Gastrocnemius medialis (tissue), 4 donors: ENCODE data around the gene IL3RA. TPM values are rescaled to one million over a fixed set of nuclear protein-coding genes. Genes with fewer than 3 reads are reported as not detected.
"Not testable (repeated sequence)": the region's sequence is repeated elsewhere in the genome, so short reads cannot be mapped to it uniquely, and the experiment has no call there.

Source experiments
- ATAC-seq, 2 donors: fragments of 150-250 bp; one replicate each; pipeline ENCODE4 v1.9.1; 2016
- DNase-seq, 2 donors: peaks; one replicate each; pipeline ENCODE4 v3.0.0-alpha.2; 2019
- H3K27ac ChIP-seq, 4 donors: fragments of 200-600 bp; sonication (generic); 1 replicate in 1 of 4; 2 replicates in 3 of 4; pipeline ENCODE4 v1.5.1; 2016 to 2018; ENCODE audit warnings: mild to moderate bottlenecking in 2 of 4, moderate library complexity in 1 of 4
- H3K27me3 ChIP-seq, 3 donors: fragments of 200-600 bp; sonication (generic) in 2 of 3; 1 replicate in 1 of 3; 2 replicates in 2 of 3; pipeline versions ENCODE4 v1.5.1 to v1.6.0; 2016 to 2019; ENCODE audit warnings: mild to moderate bottlenecking in 1 of 3, moderate library complexity in 1 of 3
- H3K36me3 ChIP-seq, 2 donors: fragments of 200-600 bp; sonication (generic) in 1 of 2; one replicate each; pipeline ENCODE4 v1.5.1; 2017 to 2018
- H3K4me1 ChIP-seq, 2 donors: fragments of 200-600 bp; sonication (generic) in 1 of 2; one replicate each; pipeline ENCODE4 v1.5.1; 2016 to 2017; ENCODE audit warnings: mild to moderate bottlenecking in 2 of 2
- H3K4me3 ChIP-seq, 4 donors: fragments of 200-600 bp; sonication (generic) in 3 of 4; 1 replicate in 1 of 4; 2 replicates in 3 of 4; pipeline ENCODE4 v1.5.1; 2016 to 2019; ENCODE audit warnings: mild to moderate bottlenecking in 2 of 4
- H3K9me3 ChIP-seq, 3 donors: fragments of 200-600 bp; sonication (generic) in 2 of 3; 1 replicate in 1 of 3; 2 replicates in 2 of 3; pipeline ENCODE4 v1.5.1; 2016 to 2019
- POLR2A ChIP-seq, 2 donors: fragments of 450-650 bp; IDR thresholded peaks; one replicate each; pipeline ENCODE4 v1.6.1; 2017; ENCODE audit warnings: antibody characterized with exemption in 2 of 2, mild to moderate bottlenecking in 2 of 2, moderate library complexity in 2 of 2
- in situ Hi-C, 4 donors: fragments of 200-750 bp; cut with MboI; loops; one replicate each; pipeline versions ENCODE4 v1.15.0 to v1.8.0; 2017; ENCODE audit warnings: low sequenced_read_pairs in 4 of 4
- intact Hi-C: fragments of 100-400 bp; cut with DNase I; formaldehyde crosslinking; loops from one replicate; pipeline ENCODE4 v1.15.1; 2023; ENCODE audit warnings: low total_unique reads
- total RNA-seq, 4 donors: library from RNA; depleted of rRNA; stranded (reverse); fragments of >200 nt; gene quantifications; one replicate each; pipeline versions ENCODE4 v1.1.0 to v1.2.3, GENCODE V29; 2016
- TF ChIP-seq, protein P1 (sequence below), 5 experiments: fragments of 450-650 bp in 3 of 5; fragments of 200-600 bp in 2 of 5; sonication (generic) in 2 of 5; IDR thresholded peaks in 4 of 5; conservative IDR thresholded peaks in 1 of 5; 1 replicate in 4 of 5; 2 replicates in 1 of 5; pipeline ENCODE4 v1.5.1; 2016 to 2019; ENCODE audit warnings: antibody characterized with exemption in 5 of 5, mild to moderate bottlenecking in 3 of 5, moderate library complexity in 3 of 5

Gene IL3RA
- total RNA-seq, 4 donors from 2014 or later = 2.8 to 8.0 (median 5.6) TPM

DNA sequence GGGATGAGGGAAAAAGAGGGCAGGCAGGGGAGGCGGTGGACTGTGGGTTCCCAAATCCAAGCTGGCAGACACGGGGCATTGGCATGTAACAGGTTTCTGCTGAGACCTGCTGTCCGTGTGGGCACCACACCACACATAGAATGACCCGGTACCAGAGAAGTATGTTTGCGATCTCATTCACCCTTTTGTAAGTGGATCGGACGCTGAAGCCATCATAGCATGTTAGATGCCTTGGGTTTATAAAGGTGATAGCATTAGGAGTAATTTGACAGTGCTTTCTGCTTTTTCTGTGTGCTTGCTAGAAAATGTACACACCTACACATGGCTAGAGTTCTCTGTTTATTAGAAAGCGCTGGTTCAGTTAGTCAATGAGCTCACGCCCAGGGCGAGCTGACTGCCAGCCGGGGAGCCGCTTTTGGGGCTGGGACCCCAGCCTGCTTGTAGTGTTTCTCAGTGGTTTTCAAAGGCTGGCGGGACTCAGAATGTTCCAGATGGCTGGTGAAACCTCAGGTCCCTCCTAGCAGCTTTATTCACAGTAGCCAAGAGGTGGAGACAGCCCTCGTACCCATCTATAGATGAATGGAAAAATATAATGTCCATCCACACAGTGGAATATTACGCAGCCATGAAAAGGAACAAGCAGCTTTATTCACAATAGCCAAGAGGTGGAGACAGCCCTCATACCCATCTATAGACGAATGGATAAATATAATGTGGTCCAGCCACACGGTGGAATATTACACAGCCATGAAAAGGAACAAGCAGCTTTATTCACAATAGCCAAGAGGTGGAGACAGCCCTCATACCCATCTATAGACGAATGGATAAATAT lies 579 bp downstream of the IL3RA start:
- ATAC-seq (peak in 1 of 2 donors; percentile 21), DNase-seq (no peak)
- Histone ChIP-seq H3K9me3 (peaks cover 0 to 11% (median 3%) of the 10 kb centered on the region in 3 donors), H3K27me3 (no peaks in the 10 kb centered on the region), H3K36me3 (no peaks in the 10 kb centered on the region), H3K4me1 (no peaks in the 10 kb centered on the region), H3K4me3 (peak overlapping the region; percentile 33 to 53 (median 47)), H3K27ac (peak overlapping the region; percentile 43 to 75 (median 60))
- intact Hi-C loops = no loop called here
- in situ Hi-C loops = no loop called here
- no peak for TF ChIP-seq POLR2A (IDR thresholded peaks at IDR 0.05)
- TF ChIP-seq, protein P1, sequence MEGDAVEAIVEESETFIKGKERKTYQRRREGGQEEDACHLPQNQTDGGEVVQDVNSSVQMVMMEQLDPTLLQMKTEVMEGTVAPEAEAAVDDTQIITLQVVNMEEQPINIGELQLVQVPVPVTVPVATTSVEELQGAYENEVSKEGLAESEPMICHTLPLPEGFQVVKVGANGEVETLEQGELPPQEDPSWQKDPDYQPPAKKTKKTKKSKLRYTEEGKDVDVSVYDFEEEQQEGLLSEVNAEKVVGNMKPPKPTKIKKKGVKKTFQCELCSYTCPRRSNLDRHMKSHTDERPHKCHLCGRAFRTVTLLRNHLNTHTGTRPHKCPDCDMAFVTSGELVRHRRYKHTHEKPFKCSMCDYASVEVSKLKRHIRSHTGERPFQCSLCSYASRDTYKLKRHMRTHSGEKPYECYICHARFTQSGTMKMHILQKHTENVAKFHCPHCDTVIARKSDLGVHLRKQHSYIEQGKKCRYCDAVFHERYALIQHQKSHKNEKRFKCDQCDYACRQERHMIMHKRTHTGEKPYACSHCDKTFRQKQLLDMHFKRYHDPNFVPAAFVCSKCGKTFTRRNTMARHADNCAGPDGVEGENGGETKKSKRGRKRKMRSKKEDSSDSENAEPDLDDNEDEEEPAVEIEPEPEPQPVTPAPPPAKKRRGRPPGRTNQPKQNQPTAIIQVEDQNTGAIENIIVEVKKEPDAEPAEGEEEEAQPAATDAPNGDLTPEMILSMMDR (IDR thresholded peaks at IDR 0.05 in 4 of 5, conservative IDR thresholded peaks at IDR 0.05 in 1 of 5) = no peak

DNA sequence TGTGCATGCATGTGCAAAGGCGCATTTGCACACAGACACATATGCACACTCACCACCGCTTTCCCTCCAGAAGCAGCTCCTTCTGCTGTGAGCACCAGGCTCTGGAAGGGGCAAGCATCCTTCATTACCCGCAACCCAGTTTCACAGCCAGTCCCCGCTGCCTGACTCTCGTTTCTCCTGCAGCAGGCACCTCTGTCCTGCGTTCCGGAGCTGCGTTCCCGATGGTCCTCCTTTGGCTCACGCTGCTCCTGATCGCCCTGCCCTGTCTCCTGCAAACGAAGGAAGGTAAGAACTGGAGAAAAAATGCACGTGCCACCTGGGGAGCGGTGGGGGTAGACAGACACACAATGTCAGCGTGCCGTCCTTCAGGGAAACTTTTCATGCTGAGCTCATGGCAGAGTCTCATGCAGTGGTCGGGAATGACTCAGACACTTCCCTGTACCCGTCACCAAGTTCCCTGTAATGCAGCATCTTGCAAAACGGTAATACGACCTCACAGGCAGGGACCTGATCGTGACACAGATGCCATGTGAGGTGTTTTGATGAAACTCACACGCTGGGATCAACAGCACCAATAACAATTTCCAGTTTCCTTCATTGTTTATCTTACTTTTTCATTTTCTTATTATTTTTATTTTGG lies 5.1 kb downstream of the IL3RA start:
- H3K27ac ChIP-seq = no peak overlapping the region
- no peak for TF ChIP-seq POLR2A (IDR thresholded peaks at IDR 0.05)
- TF ChIP-seq, protein P1 (IDR thresholded peaks at IDR 0.05 in 4 of 5, conservative IDR thresholded peaks at IDR 0.05 in 1 of 5) = no peak
- no peaks in the 10 kb centered on the region for H3K36me3 ChIP-seq
- H3K27me3 ChIP-seq = no peaks in the 10 kb centered on the region
- no peak for ATAC-seq
- no peak for DNase-seq
- H3K9me3 ChIP-seq = peaks cover 0 to 11% (median 3%) of the 10 kb centered on the region in 3 donors
- intact Hi-C loops = no loop called here
- in situ Hi-C loops = no loop called here
- H3K4me3 ChIP-seq = no peak overlapping the region
- H3K4me1 ChIP-seq = no peaks in the 10 kb centered on the region

DNA sequence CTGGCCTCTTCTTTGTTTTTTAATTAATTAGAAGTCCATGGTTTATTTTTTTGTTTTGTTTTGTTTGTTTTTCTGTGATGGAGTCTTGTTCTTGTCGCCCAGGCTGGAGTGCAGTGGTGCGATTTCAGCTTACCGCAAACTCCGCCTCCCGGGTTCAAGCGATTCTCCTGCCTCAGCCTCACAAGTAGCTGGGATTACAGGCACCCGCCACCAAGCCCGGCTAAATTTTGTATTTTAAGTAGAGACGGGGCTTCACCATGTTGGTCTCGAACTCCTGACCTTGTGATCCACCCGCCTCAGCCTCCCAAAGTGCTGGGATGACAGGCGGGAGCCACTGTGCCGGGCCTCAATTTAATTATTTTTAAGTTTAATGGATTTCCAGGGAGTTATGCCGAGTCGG lies 13.0 kb downstream of the IL3RA start:
- intact Hi-C loops, DNase-seq, ATAC-seq, H3K36me3 ChIP-seq, H3K4me3 ChIP-seq, H3K27ac ChIP-seq, in situ Hi-C loops, H3K4me1 ChIP-seq, H3K27me3 ChIP-seq, H3K9me3 ChIP-seq: not testable (repeated sequence)

DNA sequence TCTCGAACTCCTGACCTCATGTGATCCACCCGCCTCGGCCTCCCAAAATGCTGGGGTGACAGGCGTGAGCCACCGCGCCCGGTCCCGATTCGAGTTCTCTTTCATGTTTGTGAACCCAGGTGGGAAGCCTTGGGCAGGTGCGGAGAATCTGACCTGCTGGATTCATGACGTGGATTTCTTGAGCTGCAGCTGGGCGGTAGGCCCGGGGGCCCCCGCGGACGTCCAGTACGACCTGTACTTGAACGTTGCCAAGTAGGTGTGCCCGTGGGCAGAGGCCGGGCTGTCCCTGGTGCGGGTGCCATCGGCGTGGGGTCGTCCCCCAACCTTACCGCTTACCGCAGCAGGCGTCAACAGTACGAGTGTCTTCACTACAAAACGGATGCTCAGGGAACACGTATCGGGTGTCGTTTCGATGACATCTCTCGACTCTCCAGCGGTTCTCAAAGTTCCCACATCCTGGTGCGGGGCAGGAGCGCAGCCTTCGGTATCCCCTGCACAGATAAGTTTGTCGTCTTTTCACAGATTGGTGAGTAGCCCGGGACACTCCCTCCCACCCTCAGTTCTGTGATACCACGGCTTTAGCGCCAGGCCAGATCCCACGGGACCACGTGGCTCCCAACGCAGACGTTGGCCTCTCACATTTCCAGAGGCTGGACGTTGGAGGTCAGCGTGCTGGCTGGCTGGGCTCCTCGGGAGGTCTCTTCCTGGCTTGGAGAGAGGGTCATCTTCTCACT lies 15.6 kb downstream of the IL3RA start:
- ATAC-seq (no peak), DNase-seq (no peak)
- H3K27me3 ChIP-seq = no peaks in the 10 kb centered on the region
- no peak overlapping the region for H3K27ac ChIP-seq
- H3K9me3 ChIP-seq = no peaks in the 10 kb centered on the region
- in situ Hi-C loops = no loop called here
- H3K4me3 ChIP-seq = no peak overlapping the region
- no peaks in the 10 kb centered on the region for H3K4me1 ChIP-seq
- TF ChIP-seq, protein P1 (IDR thresholded peaks at IDR 0.05 in 4 of 5, conservative IDR thresholded peaks at IDR 0.05 in 1 of 5) = no peak
- TF ChIP-seq POLR2A (IDR thresholded peaks at IDR 0.05) = no peak
- peaks cover 0 to 9% of the 10 kb centered on the region in 2 donors for H3K36me3 ChIP-seq
- intact Hi-C loops = no loop called here
